Common myeloid progenitor, CD34-positive (primary cell): ENCODE results near the gene POFUT1.

Experiments
- CTCF ChIA-PET: fragments of 350-600 bp; sonication (Branson Sonifier 250); formaldehyde crosslinking; loops from one replicate; lab custom pipeline; 2021; ENCODE audit warnings: antibody characterized with exemption; lab: Charles Lee
- POLR2A ChIA-PET: fragments of 350-600 bp; sonication (Branson Sonifier 250); formaldehyde crosslinking; loops from one replicate; lab custom pipeline; 2021; ENCODE audit warnings: antibody characterized with exemption; lab: Charles Lee
- DNase-seq, 3 donors: peaks; one replicate each; pipeline versions ENCODE4 v3.0.0 to v3.0.0-alpha.2; 2013
- H3K27ac ChIP-seq, 2 experiments: 1 replicate in 1 of 2; 2 replicates in 1 of 2; pipeline ENCODE4 v1.7.0; 2013; ENCODE audit warnings: inconsistent platforms in 2 of 2, low read length in 2 of 2, mild to moderate bottlenecking in 2 of 2, low read depth in 1 of 2, moderate library complexity in 1 of 2; ENCODE audit not compliant: severe bottlenecking in 2 of 2, insufficient read depth in 1 of 2, poor library complexity in 1 of 2
- H3K27me3 ChIP-seq, 5 experiments: replicated peaks in 2 of 5; 1 replicate in 3 of 5; 2 replicates in 2 of 5; pipeline versions ENCODE4 v1.6.1 to v1.7.0; 2013; ENCODE audit warnings: low read length in 4 of 5, mild to moderate bottlenecking in 2 of 5, moderate library complexity in 2 of 5, inconsistent platforms in 1 of 5; ENCODE audit not compliant: insufficient read depth in 5 of 5, control insufficient read depth in 4 of 5
- H3K36me3 ChIP-seq, 4 experiments: 1 replicate in 2 of 4; 2 replicates in 2 of 4; pipeline versions ENCODE4 v1.6.1 to v1.7.0; 2013; ENCODE audit warnings: low read length in 3 of 4, control low read depth in 1 of 4, mild to moderate bottlenecking in 1 of 4; ENCODE audit not compliant: control insufficient read depth in 4 of 4, insufficient read depth in 4 of 4
- H3K4me1 ChIP-seq, 4 experiments: 1 replicate in 3 of 4; 2 replicates in 1 of 4; pipeline versions ENCODE4 v1.6.1 to v1.7.1; 2013; ENCODE audit warnings: low read length in 3 of 4, mild to moderate bottlenecking in 3 of 4, control low read depth in 1 of 4, inconsistent platforms in 1 of 4, moderate library complexity in 1 of 4; ENCODE audit not compliant: control insufficient read depth in 4 of 4, insufficient read depth in 4 of 4; ENCODE audit errors: control extremely low read depth in 1 of 4
- H3K4me3 ChIP-seq, 7 experiments: 1 replicate in 4 of 7; 2 replicates in 3 of 7; pipeline versions ENCODE4 v1.5.1 to v1.7.0; 2013; ENCODE audit warnings: mild to moderate bottlenecking in 7 of 7, low read length in 6 of 7, moderate library complexity in 6 of 7, inconsistent platforms in 2 of 7, low read depth in 2 of 7, control low read depth in 1 of 7; ENCODE audit not compliant: insufficient read depth in 4 of 7, control insufficient read depth in 1 of 7; ENCODE audit errors: extremely low read depth in 1 of 7
- H3K9me3 ChIP-seq, 5 experiments: 1 replicate in 4 of 5; 2 replicates in 1 of 5; pipeline versions ENCODE4 v1.6.1 to v1.7.1; 2013; ENCODE audit warnings: low read length in 4 of 5, mild to moderate bottlenecking in 2 of 5, inconsistent platforms in 1 of 5, low read depth in 1 of 5, moderate library complexity in 1 of 5; ENCODE audit not compliant: control insufficient read depth in 4 of 5, insufficient read depth in 2 of 5; ENCODE audit errors: control extremely low read depth in 1 of 5
- WGBS: methylation state at CpG from one replicate; pipeline ENCODE4 v1.1.5; 2013; ENCODE audit not compliant: insufficient coverage; 5-methylcytosine and 5-hydroxymethylcytosine counted together

Gene POFUT1

GRCh38 chr20:32282461-32282860 lies 74.8 kb downstream of the POFUT1 start:
- no peak for DNase-seq
- 97% methylated on average over 3 of the region's 4 CpGs for WGBS
- Histone ChIP-seq H3K27ac (no peak overlapping the region), H3K4me1 (peaks cover 4 to 21% (median 18%) of the 10 kb centered on the region in 4 experiments), H3K27me3 (no peaks in the 10 kb centered on the region), H3K9me3 (no peaks in the 10 kb centered on the region), H3K36me3 (no peaks in the 10 kb centered on the region), H3K4me3 (no peak overlapping the region)
- CTCF ChIA-PET: no interaction called here
- POLR2A ChIA-PET: interaction anchor here (0.5 kb wide), 1 partner anchor 14 kb away, joined by 5 read pairs; no protein-coding TSS in a partner anchor

DNA sequence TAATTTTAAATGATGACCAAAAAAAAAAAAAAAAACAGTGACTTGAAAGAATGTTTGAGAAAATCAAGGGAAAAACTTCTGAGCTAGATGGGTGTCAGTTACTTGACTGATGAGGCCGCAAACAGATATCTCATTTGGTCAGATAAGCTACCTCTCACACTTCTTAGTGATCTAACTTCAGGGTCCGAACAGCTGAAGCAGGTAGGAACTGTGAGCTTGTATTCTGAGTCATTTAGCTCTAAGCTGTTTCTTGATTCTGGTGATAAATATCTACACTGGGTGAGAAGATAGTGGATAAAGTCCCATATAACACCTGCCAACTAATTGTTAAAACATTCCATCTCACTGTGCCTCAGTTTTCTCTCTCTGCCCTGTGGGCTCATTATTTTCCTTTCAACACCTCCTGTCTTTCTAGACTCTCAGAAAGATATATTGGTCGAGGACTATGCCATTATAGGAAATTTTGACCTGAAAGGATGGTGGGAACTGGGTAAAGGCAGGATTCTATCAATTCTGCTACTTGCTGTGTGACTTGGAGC lies 77.5 kb downstream of the POFUT1 start:
- no peaks in the 10 kb centered on the region for H3K27me3 ChIP-seq
- no peaks in the 10 kb centered on the region for H3K36me3 ChIP-seq
- peaks cover 4 to 12% (median 9%) of the 10 kb centered on the region in 4 experiments for H3K4me1 ChIP-seq
- no peak for DNase-seq
- H3K4me3 ChIP-seq: no peak overlapping the region
- ChIA-PET CTCF (interaction anchor here (0.6 to 1.5 kb wide), 3 partner anchors 14 to 126 kb away, joined by 3 to 6 read pairs (median 3); no protein-coding TSS in a partner anchor), POLR2A (no interaction called here)
- H3K9me3 ChIP-seq: no peaks in the 10 kb centered on the region
- H3K27ac ChIP-seq: no peak overlapping the region
- WGBS: no CpG with 5 or more reads among the region's 3 CpGs

DNA sequence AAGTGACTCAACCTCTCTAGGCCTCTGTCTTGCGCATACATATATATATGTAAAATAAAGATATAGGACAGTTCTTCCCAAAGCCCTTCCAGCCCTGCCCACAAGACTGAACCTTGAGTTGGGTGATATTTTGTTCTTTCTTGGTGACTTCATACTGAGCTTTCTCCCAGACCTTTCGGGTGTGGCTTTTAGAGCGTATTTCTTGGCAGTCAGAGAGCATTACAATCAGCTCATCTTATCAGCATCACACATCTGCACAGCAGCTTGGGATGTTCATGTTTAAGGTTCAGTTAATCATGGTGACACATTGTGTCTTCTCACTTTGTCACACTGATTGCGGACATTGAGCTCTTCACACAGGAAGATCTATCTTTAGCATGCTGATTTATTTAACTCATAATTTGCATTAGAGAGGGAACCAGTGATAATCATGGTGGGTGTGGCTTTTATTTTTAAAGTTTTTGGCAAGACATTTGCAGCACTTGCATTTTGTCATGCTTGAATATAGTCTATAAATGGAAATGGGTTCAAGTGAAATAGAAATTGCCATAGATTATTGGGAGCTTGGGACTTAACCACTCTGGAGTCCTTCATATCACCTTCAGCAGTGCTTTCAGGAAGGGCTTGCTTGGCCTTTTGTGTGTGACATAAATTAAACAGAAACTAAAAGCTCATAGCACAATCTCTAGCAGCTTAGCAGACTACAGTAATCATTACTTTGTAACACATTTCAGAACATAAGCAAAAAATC lies 78.1 kb downstream of the POFUT1 start:
- Histone ChIP-seq H3K4me1 (peaks cover 4 to 12% (median 9%) of the 10 kb centered on the region in 4 experiments), H3K36me3 (no peaks in the 10 kb centered on the region), H3K27ac (no peak overlapping the region), H3K4me3 (peak overlapping the region in 1 of 7 experiments; percentile 6), H3K27me3 (no peaks in the 10 kb centered on the region), H3K9me3 (no peaks in the 10 kb centered on the region)
- ChIA-PET CTCF (interaction anchor here (0.6 to 1.5 kb wide), 4 partner anchors 15 to 155 kb away, joined by 3 to 6 read pairs (median 3); no protein-coding TSS in a partner anchor), POLR2A (no interaction called here)
- WGBS: no CpG with 5 or more reads among the region's 4 CpGs
- peak; percentile 32 to 85 (median 73) for DNase-seq

GRCh38 chr20:32287231-32287638 lies 79.6 kb downstream of the POFUT1 start:
- WGBS: 93% methylated on average over 4 of the region's 6 CpGs

More at GRCh38 chr20:32287231-32287638, 79.6 kb downstream of the POFUT1 start:
- Histone ChIP-seq H3K27me3 (no peaks in the 10 kb centered on the region), H3K27ac (no peak overlapping the region), H3K9me3 (no peaks in the 10 kb centered on the region), H3K4me3 (no peak overlapping the region), H3K36me3 (no peaks in the 10 kb centered on the region), H3K4me1 (peaks cover 4 to 12% (median 9%) of the 10 kb centered on the region in 4 experiments)
- DNase-seq: no peak
- POLR2A ChIA-PET: no interaction called here
- CTCF ChIA-PET: no interaction called here
